ENCODE results near the gene PTCH1. TPM values are rescaled to one million over a fixed set of nuclear protein-coding genes. Genes with fewer than 3 reads are reported as not detected.

PTCH1 gene
- total RNA-seq, 1 donor from 2014 or later: 16.2 TPM

- no peak for DNase-seq (ENCODE audit: extremely low spot score, unreplicated experiment)
- Mint-ChIP-seq H3K27me3 (ENCODE audit: unreplicated experiment) (no peaks in the 10 kb centered on the region), H3K4me1 (ENCODE audit: unreplicated experiment) (peaks cover 43% of the 10 kb centered on the region), H3K9me3 (ENCODE audit: unreplicated experiment) (no peaks in the 10 kb centered on the region), H3K4me3 (ENCODE audit: unreplicated experiment) (no peak overlapping the region), H3K36me3 (ENCODE audit: unreplicated experiment) (peaks cover 2% of the 10 kb centered on the region), H3K27ac (ENCODE audit: unreplicated experiment) (no peak overlapping the region)
- TF ChIP-seq CTCF (IDR thresholded peaks at IDR 0.05): no peak
Measured at GRCh38 chr9:95496687-95497086, 20.1 kb downstream of the PTCH1 start.

- no peak overlapping the region for H3K27ac Mint-ChIP-seq (ENCODE audit: unreplicated experiment)
- H3K4me1 Mint-ChIP-seq (ENCODE audit: unreplicated experiment): peaks cover 43% of the 10 kb centered on the region
- peaks cover 2% of the 10 kb centered on the region for H3K36me3 Mint-ChIP-seq (ENCODE audit: unreplicated experiment)
- H3K9me3 Mint-ChIP-seq (ENCODE audit: unreplicated experiment): no peaks in the 10 kb centered on the region
- H3K27me3 Mint-ChIP-seq (ENCODE audit: unreplicated experiment): no peaks in the 10 kb centered on the region
- DNase-seq (ENCODE audit: extremely low spot score, unreplicated experiment): no peak
- TF ChIP-seq CTCF (IDR thresholded peaks at IDR 0.05): no peak
- no peak overlapping the region for H3K4me3 Mint-ChIP-seq (ENCODE audit: unreplicated experiment)
Measured at GRCh38 chr9:95495961-95496360, 20.8 kb downstream of the PTCH1 start.

- peaks cover 43% of the 10 kb centered on the region for H3K4me1 Mint-ChIP-seq (ENCODE audit: unreplicated experiment)
- peaks cover 2% of the 10 kb centered on the region for H3K36me3 Mint-ChIP-seq (ENCODE audit: unreplicated experiment)
- no peak overlapping the region for H3K4me3 Mint-ChIP-seq (ENCODE audit: unreplicated experiment)
- no peaks in the 10 kb centered on the region for H3K9me3 Mint-ChIP-seq (ENCODE audit: unreplicated experiment)
- H3K27me3 Mint-ChIP-seq (ENCODE audit: unreplicated experiment): no peaks in the 10 kb centered on the region
- no peak for TF ChIP-seq CTCF (IDR thresholded peaks at IDR 0.05)
- H3K27ac Mint-ChIP-seq (ENCODE audit: unreplicated experiment): no peak overlapping the region
- DNase-seq (ENCODE audit: extremely low spot score, unreplicated experiment): no peak
Measured at GRCh38 chr9:95495529-95495928, 21.2 kb downstream of the PTCH1 start.

- Mint-ChIP-seq H3K9me3 (ENCODE audit: unreplicated experiment) (no peaks in the 10 kb centered on the region), H3K4me1 (ENCODE audit: unreplicated experiment) (peaks cover 36% of the 10 kb centered on the region), H3K27ac (ENCODE audit: unreplicated experiment) (no peak overlapping the region), H3K27me3 (ENCODE audit: unreplicated experiment) (no peaks in the 10 kb centered on the region), H3K4me3 (ENCODE audit: unreplicated experiment) (no peak overlapping the region), H3K36me3 (ENCODE audit: unreplicated experiment) (peaks cover 2% of the 10 kb centered on the region)
- DNase-seq (ENCODE audit: extremely low spot score, unreplicated experiment): no peak
- no peak for TF ChIP-seq CTCF (IDR thresholded peaks at IDR 0.05)
Measured at GRCh38 chr9:95494416-95495371, 22.1 kb downstream of the PTCH1 start.

GRCh38 chr9:95494022-95494415 is 22.8 kb downstream of the PTCH1 start:
- no peaks in the 10 kb centered on the region for H3K27me3 Mint-ChIP-seq (ENCODE audit: unreplicated experiment)
- no peaks in the 10 kb centered on the region for H3K9me3 Mint-ChIP-seq (ENCODE audit: unreplicated experiment)
- TF ChIP-seq CTCF (IDR thresholded peaks at IDR 0.05): no peak
- peaks cover 2% of the 10 kb centered on the region for H3K36me3 Mint-ChIP-seq (ENCODE audit: unreplicated experiment)
- no peak overlapping the region for H3K27ac Mint-ChIP-seq (ENCODE audit: unreplicated experiment)
- DNase-seq (ENCODE audit: extremely low spot score, unreplicated experiment): no peak
- peaks cover 29% of the 10 kb centered on the region for H3K4me1 Mint-ChIP-seq (ENCODE audit: unreplicated experiment)
- H3K4me3 Mint-ChIP-seq (ENCODE audit: unreplicated experiment): no peak overlapping the region
